Measurements from ENCODE around the gene NCKAP5.

Gene NCKAP5

GRCh38 chr2:133315280-133315679, 253.0 kb downstream of the NCKAP5 start:
- Histone ChIP-seq H3K9me3 (ENCODE audit: severe bottlenecking) (no peaks in the 10 kb centered on the region), H3K4me3 (ENCODE audit: severe bottlenecking) (no peak overlapping the region), H3K36me3 (ENCODE audit: low read depth) (no peaks in the 10 kb centered on the region), H3K4me1 (ENCODE audit: insufficient read depth, poor library complexity, severe bottlenecking) (no peaks in the 10 kb centered on the region), H3K27ac (ENCODE audit: poor library complexity, severe bottlenecking) (no peak overlapping the region), H3K27me3 (ENCODE audit: insufficient read depth, poor library complexity, severe bottlenecking) (no peaks in the 10 kb centered on the region)
- DNase-seq (ENCODE audit: low spot score) (no peak), ATAC-seq (ENCODE audit: low read depth) (no peak)
- no peak for TF ChIP-seq CTCF (IDR thresholded peaks at IDR 0.05; ENCODE audit: poor library complexity, severe bottlenecking)

DNA sequence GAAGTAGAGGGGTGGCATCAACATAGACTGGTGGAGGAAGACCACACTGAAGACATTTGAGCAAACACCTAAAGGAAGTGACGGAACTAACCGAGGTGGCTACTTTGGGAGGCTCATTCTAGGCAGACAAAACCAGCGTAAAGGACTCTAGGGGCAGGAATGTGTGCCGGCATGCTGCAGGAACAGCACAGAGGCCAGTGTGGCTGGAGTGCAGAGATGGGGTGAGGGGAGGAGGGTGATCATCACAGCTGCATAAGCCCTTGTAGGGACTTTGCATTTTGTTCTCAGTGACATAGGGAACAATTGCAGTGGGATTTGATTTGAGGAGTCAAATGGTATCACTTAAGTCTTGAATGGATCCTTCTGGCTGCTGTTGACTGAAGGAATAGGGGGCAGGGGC, 253.5 kb downstream of the NCKAP5 start:
- Histone ChIP-seq H3K9me3 (ENCODE audit: severe bottlenecking) (no peaks in the 10 kb centered on the region), H3K27me3 (ENCODE audit: insufficient read depth, poor library complexity, severe bottlenecking) (no peaks in the 10 kb centered on the region), H3K4me3 (ENCODE audit: severe bottlenecking) (no peak overlapping the region), H3K36me3 (ENCODE audit: low read depth) (no peaks in the 10 kb centered on the region), H3K4me1 (ENCODE audit: insufficient read depth, poor library complexity, severe bottlenecking) (no peaks in the 10 kb centered on the region), H3K27ac (ENCODE audit: poor library complexity, severe bottlenecking) (no peak overlapping the region)
- DNase-seq (ENCODE audit: low spot score), result no peak
- TF ChIP-seq CTCF (IDR thresholded peaks at IDR 0.05; ENCODE audit: poor library complexity, severe bottlenecking), result no peak
- no peak for ATAC-seq (ENCODE audit: low read depth)

GRCh38 chr2:133312038-133312729, 256.1 kb downstream of the NCKAP5 start:
- no peak for TF ChIP-seq CTCF (IDR thresholded peaks at IDR 0.05; ENCODE audit: poor library complexity, severe bottlenecking)
- no peak for ATAC-seq (ENCODE audit: low read depth)

DNA sequence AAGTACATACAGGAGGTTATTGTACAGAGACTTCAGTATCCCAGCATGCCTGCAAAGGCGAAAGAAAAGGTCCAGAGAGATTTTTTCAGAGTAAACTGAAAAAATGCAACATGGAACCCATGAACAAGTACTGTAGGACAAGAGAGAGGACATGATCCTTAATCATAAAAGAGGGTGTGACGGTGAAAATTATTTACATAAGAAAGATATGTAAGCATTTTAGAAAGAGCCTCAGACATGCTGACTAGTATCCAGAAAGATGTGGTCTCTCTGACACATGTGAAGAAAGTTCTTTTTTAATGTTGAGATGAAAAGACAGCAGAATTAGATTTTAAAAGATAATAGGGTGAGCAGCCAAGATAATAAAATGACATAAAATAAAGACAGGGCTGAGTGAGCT, 262.0 kb downstream of the NCKAP5 start:
- no peak for ATAC-seq (ENCODE audit: low read depth)
- no peaks in the 10 kb centered on the region for H3K9me3 ChIP-seq (ENCODE audit: severe bottlenecking)
- no peak for TF ChIP-seq CTCF (IDR thresholded peaks at IDR 0.05; ENCODE audit: poor library complexity, severe bottlenecking)
- no peaks in the 10 kb centered on the region for H3K36me3 ChIP-seq (ENCODE audit: low read depth)
- no peak overlapping the region for H3K4me3 ChIP-seq (ENCODE audit: severe bottlenecking)
- no peak for DNase-seq (ENCODE audit: low spot score)
- no peaks in the 10 kb centered on the region for H3K4me1 ChIP-seq (ENCODE audit: insufficient read depth, poor library complexity, severe bottlenecking)
- H3K27me3 ChIP-seq (ENCODE audit: insufficient read depth, poor library complexity, severe bottlenecking), result no peaks in the 10 kb centered on the region
- H3K27ac ChIP-seq (ENCODE audit: poor library complexity, severe bottlenecking), result no peak overlapping the region

More at GRCh38 chr2:133312038-133312729, 256.1 kb downstream of the NCKAP5 start:
- H3K4me3 ChIP-seq (ENCODE audit: severe bottlenecking), result no peak overlapping the region
- H3K27ac ChIP-seq (ENCODE audit: poor library complexity, severe bottlenecking), result no peak overlapping the region
- H3K4me1 ChIP-seq (ENCODE audit: insufficient read depth, poor library complexity, severe bottlenecking), result no peaks in the 10 kb centered on the region
- no peak for DNase-seq (ENCODE audit: low spot score)
- H3K9me3 ChIP-seq (ENCODE audit: severe bottlenecking), result no peaks in the 10 kb centered on the region
- H3K27me3 ChIP-seq (ENCODE audit: insufficient read depth, poor library complexity, severe bottlenecking), result no peaks in the 10 kb centered on the region
- H3K36me3 ChIP-seq (ENCODE audit: low read depth), result no peaks in the 10 kb centered on the region

- DNase-seq (ENCODE audit: low spot score) (no peak), ATAC-seq (ENCODE audit: low read depth) (no peak)
- H3K9me3 ChIP-seq (ENCODE audit: severe bottlenecking), result no peaks in the 10 kb centered on the region
- TF ChIP-seq CTCF (IDR thresholded peaks at IDR 0.05; ENCODE audit: poor library complexity, severe bottlenecking), result no peak
- no peak overlapping the region for H3K27ac ChIP-seq (ENCODE audit: poor library complexity, severe bottlenecking)
- no peak overlapping the region for H3K4me3 ChIP-seq (ENCODE audit: severe bottlenecking)
- H3K4me1 ChIP-seq (ENCODE audit: insufficient read depth, poor library complexity, severe bottlenecking), result no peaks in the 10 kb centered on the region
- H3K27me3 ChIP-seq (ENCODE audit: insufficient read depth, poor library complexity, severe bottlenecking), result no peaks in the 10 kb centered on the region
- no peaks in the 10 kb centered on the region for H3K36me3 ChIP-seq (ENCODE audit: low read depth)
Observed at GRCh38 chr2:133304344-133304743, 263.9 kb downstream of the NCKAP5 start.

All from RWPE2 (cell line).